22Rv1 (cell line): ENCODE data around the gene KAZN.

ENCODE experiments used
- ZFX ChIP-seq: fragments of 450-650 bp; IDR thresholded peaks from 2 replicates; pipeline ENCODE4 v1.6.1; 2017; ENCODE audit warnings: antibody characterized with exemption, borderline replicate concordance
- TF ChIP-seq, protein P1 (sequence below): fragments of 450-650 bp; IDR thresholded peaks from 2 replicates; pipeline ENCODE4 v1.5.1; 2017; ENCODE audit warnings: mild to moderate bottlenecking

DNA sequence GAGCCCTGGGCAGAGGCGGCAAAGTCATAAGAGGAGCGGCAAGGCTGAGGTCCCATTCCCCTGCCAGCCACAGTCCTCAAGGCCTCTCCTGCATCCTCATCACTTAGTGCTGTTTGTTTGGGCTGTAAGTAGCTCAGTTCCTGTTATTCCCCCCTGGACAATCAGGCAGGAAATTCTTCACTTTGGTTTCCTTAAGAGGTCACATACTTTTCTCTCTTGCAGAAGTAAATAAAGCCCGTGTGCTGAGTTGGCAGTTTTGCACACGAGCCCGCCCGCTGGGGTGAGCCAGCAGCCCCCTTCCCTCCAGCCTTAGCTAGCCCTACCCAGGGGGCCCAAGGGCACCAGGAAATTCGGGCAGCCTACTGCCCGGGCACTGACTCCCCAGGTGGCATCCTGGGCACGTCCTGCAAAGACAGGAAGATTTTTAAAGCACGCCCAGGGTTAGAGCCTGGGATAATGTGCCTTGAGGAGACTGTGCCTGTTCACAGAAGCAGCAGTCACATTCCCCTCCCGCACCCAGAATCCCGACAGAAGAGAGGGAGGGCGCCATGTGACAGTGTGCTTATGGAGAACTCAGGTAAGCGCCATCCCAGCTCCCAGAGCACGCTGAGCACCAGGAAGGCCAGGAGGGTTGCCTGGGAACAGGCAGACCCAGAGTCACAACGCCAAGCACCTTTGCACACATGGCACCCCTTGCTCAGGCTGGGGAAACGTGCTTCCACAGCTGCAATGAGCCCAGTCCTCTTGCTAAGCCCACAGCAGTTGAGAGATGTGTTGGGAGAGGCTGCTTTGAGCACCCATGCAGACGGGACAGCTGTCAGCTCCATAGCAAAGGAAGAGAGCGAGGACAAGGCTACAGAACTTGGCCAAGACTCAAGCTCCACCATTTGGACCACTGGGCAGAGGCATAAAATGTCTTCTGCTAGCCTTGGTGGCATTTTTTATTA, 410.6 kb downstream of the KAZN start:
- TF ChIP-seq, protein P1, sequence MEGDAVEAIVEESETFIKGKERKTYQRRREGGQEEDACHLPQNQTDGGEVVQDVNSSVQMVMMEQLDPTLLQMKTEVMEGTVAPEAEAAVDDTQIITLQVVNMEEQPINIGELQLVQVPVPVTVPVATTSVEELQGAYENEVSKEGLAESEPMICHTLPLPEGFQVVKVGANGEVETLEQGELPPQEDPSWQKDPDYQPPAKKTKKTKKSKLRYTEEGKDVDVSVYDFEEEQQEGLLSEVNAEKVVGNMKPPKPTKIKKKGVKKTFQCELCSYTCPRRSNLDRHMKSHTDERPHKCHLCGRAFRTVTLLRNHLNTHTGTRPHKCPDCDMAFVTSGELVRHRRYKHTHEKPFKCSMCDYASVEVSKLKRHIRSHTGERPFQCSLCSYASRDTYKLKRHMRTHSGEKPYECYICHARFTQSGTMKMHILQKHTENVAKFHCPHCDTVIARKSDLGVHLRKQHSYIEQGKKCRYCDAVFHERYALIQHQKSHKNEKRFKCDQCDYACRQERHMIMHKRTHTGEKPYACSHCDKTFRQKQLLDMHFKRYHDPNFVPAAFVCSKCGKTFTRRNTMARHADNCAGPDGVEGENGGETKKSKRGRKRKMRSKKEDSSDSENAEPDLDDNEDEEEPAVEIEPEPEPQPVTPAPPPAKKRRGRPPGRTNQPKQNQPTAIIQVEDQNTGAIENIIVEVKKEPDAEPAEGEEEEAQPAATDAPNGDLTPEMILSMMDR: no peak
- TF ChIP-seq ZFX: no peak
